Thoracic aorta (tissue), 2 donors: ENCODE results near the gene FH. TPM values are rescaled to one million over a fixed set of nuclear protein-coding genes. Genes with fewer than 3 reads are reported as not detected.

ENCODE experiments used
- ATAC-seq: fragments of 150-250 bp; one replicate; pipeline ENCODE4 v1.8.0; 2017; ENCODE audit warnings: low read depth; ENCODE audit not compliant: insufficient number of reproducible peaks, low FRiP score
- DNase-seq: peaks from one replicate; pipeline ENCODE4 v3.0.0-alpha.2; 2020; ENCODE audit warnings: low spot score
- H3K27ac ChIP-seq, 2 donors: fragments of 200-600 bp; sonication (generic); 1 replicate in 1 of 2; 2 replicates in 1 of 2; pipeline ENCODE4 v1.5.1; 2016; ENCODE audit warnings: mild to moderate bottlenecking in 2 of 2, moderate library complexity in 2 of 2
- H3K27me3 ChIP-seq: fragments of 200-600 bp; sonication (generic); replicated peaks from 2 replicates; pipeline ENCODE4 v1.6.0; 2016; ENCODE audit warnings: mild to moderate bottlenecking; ENCODE audit not compliant: insufficient read depth
- H3K36me3 ChIP-seq: fragments of 200-600 bp; sonication (generic); one replicate; pipeline ENCODE4 v1.5.1; 2016
- H3K4me1 ChIP-seq, 2 donors: fragments of 200-600 bp; sonication (generic); 1 replicate in 1 of 2; 2 replicates in 1 of 2; pipeline versions ENCODE4 v1.5.1 to v1.6.0; 2016; ENCODE audit warnings: low read depth in 2 of 2, mild to moderate bottlenecking in 1 of 2; ENCODE audit not compliant: control insufficient read depth in 1 of 2
- H3K4me3 ChIP-seq: fragments of 200-600 bp; sonication (generic); 2 replicates; pipeline ENCODE4 v1.5.1; 2016; ENCODE audit warnings: mild to moderate bottlenecking
- H3K9me3 ChIP-seq: fragments of 200-600 bp; sonication (generic); 2 replicates; pipeline ENCODE4 v1.5.1; 2016
- total RNA-seq, 2 donors: library from RNA; depleted of rRNA; stranded (reverse); fragments of >200 nt; gene quantifications; one replicate each; pipeline versions ENCODE4 v1.1.0 to v1.2.3, GENCODE V29; 2016
- TF ChIP-seq, protein P1 (sequence below): fragments of 200-600 bp; sonication (generic); IDR thresholded peaks from one replicate; pipeline ENCODE4 v1.5.1; 2019; ENCODE audit warnings: antibody characterized with exemption

The FH gene
- total RNA-seq, 2 donors from 2014 or later: 23.7 to 82.5 TPM

DNA sequence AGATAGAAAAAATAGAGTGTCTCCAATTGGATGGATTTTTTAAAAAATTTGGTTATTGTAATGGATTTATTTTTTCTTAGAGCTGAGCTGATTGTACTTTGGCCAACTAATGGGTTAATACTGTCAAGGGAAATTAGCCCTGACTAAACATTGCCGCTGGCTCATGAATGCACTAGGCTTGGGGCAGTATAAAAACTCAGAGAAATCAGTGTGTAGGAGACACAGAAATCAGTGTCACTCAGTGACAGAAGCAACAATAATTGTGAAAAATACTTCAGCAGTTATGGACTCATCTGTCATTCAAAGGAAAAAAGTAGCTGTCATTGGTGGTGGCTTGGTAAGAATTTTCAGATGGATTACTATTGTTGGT lies 12.6 kb upstream of the FH start, which contains the start of gene KMO:
Gene KMO (plus strand): TSS at position 217 of the 370 bp plus-strand sequence. CDS start 67 bp downstream, at position 284.
- ATAC-seq (no peak), DNase-seq (no peak)
- Histone ChIP-seq H3K27ac (no peak within 1 kb of the TSS), H3K4me1 (no peaks in the 10 kb centered on the region), H3K4me3 (peak within 1 kb of the TSS; percentile 59), H3K27me3 (no peaks in the 10 kb centered on the region), H3K36me3 (no peaks in the 10 kb centered on the region), H3K9me3 (no peaks in the 10 kb centered on the region)
- TF ChIP-seq, protein P1, sequence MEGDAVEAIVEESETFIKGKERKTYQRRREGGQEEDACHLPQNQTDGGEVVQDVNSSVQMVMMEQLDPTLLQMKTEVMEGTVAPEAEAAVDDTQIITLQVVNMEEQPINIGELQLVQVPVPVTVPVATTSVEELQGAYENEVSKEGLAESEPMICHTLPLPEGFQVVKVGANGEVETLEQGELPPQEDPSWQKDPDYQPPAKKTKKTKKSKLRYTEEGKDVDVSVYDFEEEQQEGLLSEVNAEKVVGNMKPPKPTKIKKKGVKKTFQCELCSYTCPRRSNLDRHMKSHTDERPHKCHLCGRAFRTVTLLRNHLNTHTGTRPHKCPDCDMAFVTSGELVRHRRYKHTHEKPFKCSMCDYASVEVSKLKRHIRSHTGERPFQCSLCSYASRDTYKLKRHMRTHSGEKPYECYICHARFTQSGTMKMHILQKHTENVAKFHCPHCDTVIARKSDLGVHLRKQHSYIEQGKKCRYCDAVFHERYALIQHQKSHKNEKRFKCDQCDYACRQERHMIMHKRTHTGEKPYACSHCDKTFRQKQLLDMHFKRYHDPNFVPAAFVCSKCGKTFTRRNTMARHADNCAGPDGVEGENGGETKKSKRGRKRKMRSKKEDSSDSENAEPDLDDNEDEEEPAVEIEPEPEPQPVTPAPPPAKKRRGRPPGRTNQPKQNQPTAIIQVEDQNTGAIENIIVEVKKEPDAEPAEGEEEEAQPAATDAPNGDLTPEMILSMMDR: no peak

DNA sequence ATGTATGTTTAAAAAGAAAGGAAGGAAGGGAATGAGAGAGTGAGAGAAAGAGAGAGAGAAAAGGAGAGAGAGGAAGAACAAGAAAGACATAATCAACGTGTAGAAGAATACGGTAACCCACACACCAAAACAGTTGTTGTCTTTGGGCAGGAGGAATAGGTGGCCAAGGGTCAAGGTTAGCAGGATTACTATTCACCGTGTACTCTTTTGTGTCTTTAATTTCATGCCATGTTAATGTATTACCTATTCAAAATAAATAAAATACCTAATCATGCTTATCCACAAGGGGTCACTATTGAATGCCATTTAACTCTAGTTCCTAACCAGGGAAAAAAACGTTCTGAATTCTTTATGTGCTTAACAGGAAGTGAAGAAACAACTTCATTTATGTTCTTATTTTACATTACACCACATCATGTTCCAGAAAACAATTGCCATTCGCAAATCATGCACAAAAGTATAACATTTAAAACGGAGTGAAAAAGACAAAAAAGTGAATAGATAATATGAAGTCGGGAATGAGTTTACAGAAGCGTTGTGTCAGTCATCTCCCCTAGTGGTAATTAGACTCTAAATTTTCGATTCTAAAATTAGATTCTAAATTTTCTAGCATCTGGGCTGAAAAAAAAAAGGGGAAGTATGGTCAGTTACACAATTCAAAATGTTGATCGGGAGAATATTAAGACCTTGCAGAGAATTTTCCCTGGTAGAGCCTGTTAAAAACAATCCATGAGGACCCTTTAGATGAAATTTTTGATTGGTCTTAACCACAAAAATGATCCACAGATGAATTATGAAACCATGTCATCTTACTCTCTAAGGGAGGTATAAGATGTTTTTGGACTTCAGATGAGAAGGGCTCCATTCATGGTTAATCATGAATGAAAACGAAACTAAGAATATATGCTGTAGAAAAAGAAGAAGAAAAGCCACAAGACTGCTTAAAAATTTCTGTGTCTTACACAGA lies 11.9 kb upstream of the FH start:
- H3K4me1 ChIP-seq: no peaks in the 10 kb centered on the region
- TF ChIP-seq, protein P1: peak; percentile 32
- no peaks in the 10 kb centered on the region for H3K9me3 ChIP-seq
- ATAC-seq: no peak
- no peak for DNase-seq
- no peaks in the 10 kb centered on the region for H3K36me3 ChIP-seq
- H3K4me3 ChIP-seq: peak overlapping the region; percentile 59
- no peak overlapping the region for H3K27ac ChIP-seq
- no peaks in the 10 kb centered on the region for H3K27me3 ChIP-seq

DNA sequence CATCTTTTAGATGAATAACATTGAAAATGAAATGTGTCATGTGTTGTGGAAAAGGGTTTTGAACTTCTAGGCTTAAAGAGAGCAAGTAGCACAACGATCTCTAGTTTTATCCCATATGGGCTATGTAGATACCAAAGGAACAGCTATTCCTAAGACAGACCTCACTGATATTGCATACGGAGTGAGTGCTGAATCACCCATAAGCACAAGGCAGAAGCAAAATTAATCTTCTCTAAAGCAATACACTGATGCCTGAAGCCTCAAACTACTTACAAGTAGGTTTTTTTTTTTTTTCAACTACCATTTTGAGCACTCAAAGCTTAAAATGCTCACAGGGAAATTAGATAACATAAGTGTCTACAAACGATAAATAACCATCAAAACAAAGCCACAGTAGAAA lies 7.6 kb upstream of the FH start:
- Histone ChIP-seq H3K4me3 (no peak overlapping the region), H3K27me3 (no peaks in the 10 kb centered on the region), H3K36me3 (no peaks in the 10 kb centered on the region), H3K9me3 (no peaks in the 10 kb centered on the region), H3K27ac (no peak overlapping the region), H3K4me1 (no peaks in the 10 kb centered on the region)
- TF ChIP-seq, protein P1: no peak
- DNase-seq (no peak), ATAC-seq (no peak)

DNA sequence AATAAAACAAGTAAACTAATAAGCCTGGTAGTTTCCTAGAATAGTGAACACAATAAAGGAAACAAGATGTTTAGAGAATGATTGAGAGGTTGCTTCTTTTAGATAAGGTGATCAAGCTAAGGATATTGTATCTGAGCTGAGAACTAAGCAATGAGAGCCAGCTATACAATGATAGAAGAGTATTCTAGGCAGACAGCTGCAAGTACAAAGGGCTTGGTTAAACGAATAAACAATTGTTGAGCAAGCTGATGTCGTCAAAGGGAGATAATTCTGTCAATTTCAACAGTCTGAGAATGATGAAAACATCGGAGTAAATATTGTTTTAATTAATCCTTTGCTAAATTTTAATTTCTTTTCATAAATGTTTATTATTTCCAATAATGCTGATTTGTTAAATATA lies 5.5 kb upstream of the FH start:
- Histone ChIP-seq H3K27ac (no peak overlapping the region), H3K9me3 (no peaks in the 10 kb centered on the region), H3K27me3 (no peaks in the 10 kb centered on the region), H3K4me1 (peaks cover 0 to 3% of the 10 kb centered on the region in 2 donors), H3K36me3 (no peaks in the 10 kb centered on the region), H3K4me3 (no peak overlapping the region)
- ATAC-seq: no peak
- TF ChIP-seq, protein P1: no peak
- DNase-seq: no peak

DNA sequence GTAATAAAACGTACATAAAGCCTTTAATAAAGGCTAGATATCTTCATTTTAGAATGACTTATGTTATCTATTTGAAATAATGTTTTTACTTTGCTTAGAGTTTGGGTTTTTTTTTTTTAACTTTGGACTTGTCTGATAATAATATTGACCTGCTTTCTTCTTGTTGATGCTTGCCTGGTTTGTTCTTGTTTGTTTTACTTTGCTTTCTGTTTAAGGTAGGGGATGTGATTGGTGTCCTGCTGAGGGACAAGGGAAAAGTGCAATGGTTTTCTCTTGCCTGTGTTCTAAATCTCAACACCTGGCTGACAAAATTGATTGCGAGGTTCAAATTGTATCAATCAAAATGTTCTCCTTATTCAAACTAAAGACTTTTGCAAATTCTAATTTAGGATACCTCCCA lies 2.2 kb upstream of the FH start:
- TF ChIP-seq, protein P1: no peak
- H3K4me3 ChIP-seq: no peak overlapping the region
- H3K4me1 ChIP-seq: peaks cover 11 to 14% of the 10 kb centered on the region in 2 donors
- H3K27ac ChIP-seq: no peak overlapping the region
- no peaks in the 10 kb centered on the region for H3K27me3 ChIP-seq
- DNase-seq (no peak), ATAC-seq (no peak)
- no peaks in the 10 kb centered on the region for H3K9me3 ChIP-seq
- H3K36me3 ChIP-seq: no peaks in the 10 kb centered on the region
